Loucy (cell line): ENCODE data around the gene NDUFS4.
"Not testable (repeated sequence)": the region's sequence is repeated elsewhere in the genome, so short reads cannot be mapped to it uniquely, and the experiment has no call there.

Source experiments
- H2AFZ ChIP-seq: fragments of 200-600 bp; sonication (generic); 2 replicates; pipeline ENCODE4 v1.6.0; 2016; ENCODE audit warnings: antibody characterized with exemption, mild to moderate bottlenecking, low read length, moderate library complexity
- H3F3A ChIP-seq: fragments of 200-600 bp; 2 replicates; pipeline ENCODE4 v1.6.0; 2016; ENCODE audit warnings: antibody characterized with exemption, low read depth, mild to moderate bottlenecking
- H3K27me3 ChIP-seq: fragments of 200-600 bp; sonication (generic); 2 replicates; pipeline ENCODE4 v1.6.1; 2014; ENCODE audit warnings: low read length, mild to moderate bottlenecking; ENCODE audit not compliant: insufficient read depth, poor library complexity, severe bottlenecking
- H3K36me3 ChIP-seq: fragments of 200-600 bp; sonication (generic); 2 replicates; pipeline ENCODE4 v1.6.1; 2016; ENCODE audit warnings: low read length; ENCODE audit not compliant: insufficient read depth
- H3K4me1 ChIP-seq: fragments of 200-600 bp; sonication (generic); 2 replicates; pipeline ENCODE4 v1.5.1; 2014; ENCODE audit warnings: low read length, mild to moderate bottlenecking; ENCODE audit not compliant: insufficient read depth, poor library complexity, severe bottlenecking
- H3K4me2 ChIP-seq: fragments of 200-600 bp; sonication (generic); 2 replicates; pipeline ENCODE4 v1.6.0; 2014; ENCODE audit warnings: antibody characterized with exemption, low read length, low read depth, mild to moderate bottlenecking; ENCODE audit not compliant: poor library complexity, severe bottlenecking
- H3K4me3 ChIP-seq: fragments of 200-600 bp; sonication (generic); 2 replicates; pipeline ENCODE4 v1.5.1; 2014; ENCODE audit warnings: low read length, mild to moderate bottlenecking, mixed read lengths; ENCODE audit not compliant: poor library complexity, severe bottlenecking
- H3K79me2 ChIP-seq: fragments of 200-600 bp; sonication (generic); 2 replicates; pipeline ENCODE4 v1.6.1; 2014; ENCODE audit warnings: low read length; ENCODE audit not compliant: insufficient read depth
- H3K9ac ChIP-seq: fragments of 200-600 bp; sonication (generic); 2 replicates; pipeline ENCODE4 v1.6.0; 2014; ENCODE audit warnings: mild to moderate bottlenecking, low read depth, low read length, moderate library complexity; ENCODE audit not compliant: poor library complexity, severe bottlenecking
- H3K9me2 ChIP-seq: fragments of 200-600 bp; sonication (generic); replicated peaks from 2 replicates; pipeline ENCODE4 v1.6.1; 2016; ENCODE audit warnings: low read depth, low read length, mixed read lengths
- H3K9me3 ChIP-seq: fragments of 200-600 bp; sonication (generic); 2 replicates; pipeline ENCODE4 v1.6.1; 2014; ENCODE audit warnings: mild to moderate bottlenecking, antibody characterized with exemption, low read length, low read depth; ENCODE audit not compliant: insufficient read depth
- H4K20me1 ChIP-seq: fragments of 200-600 bp; sonication (generic); 2 replicates; pipeline ENCODE4 v1.6.0; 2014; ENCODE audit warnings: antibody characterized with exemption, low read length, mild to moderate bottlenecking; ENCODE audit not compliant: insufficient read depth, poor library complexity, severe bottlenecking
- CTCF ChIP-seq: fragments of 200-600 bp; sonication (generic); conservative IDR thresholded peaks from 2 replicates; pipeline ENCODE4 v1.5.1; 2014; ENCODE audit warnings: mild to moderate bottlenecking, antibody characterized with exemption, low read length
- EZH2phosphoT487 ChIP-seq: fragments of 200-600 bp; IDR thresholded peaks from 2 replicates; pipeline ENCODE4 v1.6.1; 2018; ENCODE audit warnings: antibody characterized with exemption, mild to moderate bottlenecking, moderate library complexity, borderline replicate concordance

The NDUFS4 gene

GRCh38 chr5:53604309-53604708, 43.9 kb downstream of the NDUFS4 start:
- Histone ChIP-seq H3K9ac (no peak overlapping the region), H3K27me3 (no peaks in the 10 kb centered on the region), H4K20me1 (peaks cover 13% of the 10 kb centered on the region), H3K4me3 (no peak overlapping the region), H3F3A (no peaks in the 10 kb centered on the region), H2AFZ (no peak overlapping the region), H3K4me1 (peaks cover 5% of the 10 kb centered on the region), H3K9me2 (no peaks in the 10 kb centered on the region), H3K9me3 (no peaks in the 10 kb centered on the region), H3K79me2 (peaks cover 26% of the 10 kb centered on the region; the same call in 1 of the 2 replicates), H3K4me2 (no peak overlapping the region), H3K36me3 (peaks cover 39% of the 10 kb centered on the region)
- no peak for TF ChIP-seq EZH2phosphoT487
- TF ChIP-seq CTCF, result no peak

DNA sequence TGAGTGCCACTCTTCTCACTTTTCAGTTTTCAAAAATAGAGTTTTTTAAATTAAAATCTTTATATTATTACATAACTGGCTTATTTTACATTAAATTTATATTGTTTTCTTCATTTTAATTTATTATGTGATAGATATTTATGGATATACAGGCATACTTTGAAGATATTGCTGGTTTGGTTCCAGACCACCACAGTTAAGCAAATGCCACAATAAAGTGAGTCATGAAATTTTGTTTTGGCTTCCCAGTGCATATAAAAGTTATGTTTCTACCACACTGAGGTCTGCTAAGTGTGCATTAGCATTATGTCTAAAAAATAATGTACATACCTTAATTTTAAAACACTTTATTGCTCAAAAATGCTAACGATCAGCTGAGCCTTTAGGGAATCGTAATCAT, 47.4 kb downstream of the NDUFS4 start:
- Histone ChIP-seq H3K27me3 (no peaks in the 10 kb centered on the region), H3K4me3 (no peak overlapping the region), H3K36me3 (peaks cover 39% of the 10 kb centered on the region), H3K9me2 (no peaks in the 10 kb centered on the region), H3K79me2 (peaks cover 3% of the 10 kb centered on the region; the same call in 1 of the 2 replicates), H2AFZ (no peak overlapping the region), H4K20me1 (peaks cover 11% of the 10 kb centered on the region), H3F3A (no peaks in the 10 kb centered on the region), H3K9ac (no peak overlapping the region), H3K9me3 (no peaks in the 10 kb centered on the region), H3K4me1 (peaks cover 5% of the 10 kb centered on the region), H3K4me2 (no peak overlapping the region)
- TF ChIP-seq EZH2phosphoT487, result no peak
- no peak for TF ChIP-seq CTCF

GRCh38 chr5:53608897-53609296, 48.5 kb downstream of the NDUFS4 start:
- not testable (repeated sequence) for H3K4me1 ChIP-seq, H3F3A ChIP-seq, H3K9me2 ChIP-seq, H3K4me3 ChIP-seq, H3K27me3 ChIP-seq, H3K9me3 ChIP-seq, H3K9ac ChIP-seq, H3K4me2 ChIP-seq, H3K79me2 ChIP-seq, H2AFZ ChIP-seq
- H4K20me1 ChIP-seq, result peaks cover 12% of the 10 kb centered on the region
- peaks cover 39% of the 10 kb centered on the region for H3K36me3 ChIP-seq

- no peaks in the 10 kb centered on the region for H3K9me2 ChIP-seq
- no peak overlapping the region for H3K4me2 ChIP-seq
- H3K4me3 ChIP-seq, result no peak overlapping the region
- H3K27me3 ChIP-seq, result no peaks in the 10 kb centered on the region
- no peaks in the 10 kb centered on the region for H3F3A ChIP-seq
- H3K4me1 ChIP-seq, result peaks cover 3% of the 10 kb centered on the region
- 0 out of 2 replicates have a peak, but pooled peaks cover 4% of the 10 kb centered on the region for H3K79me2 ChIP-seq
- no peak overlapping the region for H2AFZ ChIP-seq
- H3K36me3 ChIP-seq, result peaks cover 9% of the 10 kb centered on the region
- no peaks in the 10 kb centered on the region for H3K9me3 ChIP-seq
- no peak overlapping the region for H3K9ac ChIP-seq
- TF ChIP-seq CTCF, result no peak
- peaks cover 40% of the 10 kb centered on the region for H4K20me1 ChIP-seq
Measured at GRCh38 chr5:53613061-53613460, 52.6 kb downstream of the NDUFS4 start.
